ENCODE measurements around the gene STX3. TPM values are rescaled to one million over a fixed set of nuclear protein-coding genes. Genes with fewer than 3 reads are reported as not detected.
"Not testable (repeated sequence)": the region's sequence is repeated elsewhere in the genome, so short reads cannot be mapped to it uniquely, and the experiment has no call there.

The STX3 gene
- total RNA-seq, 4 donors from 2014 or later: 8.9 to 36.6 (median 26.3) TPM

DNA sequence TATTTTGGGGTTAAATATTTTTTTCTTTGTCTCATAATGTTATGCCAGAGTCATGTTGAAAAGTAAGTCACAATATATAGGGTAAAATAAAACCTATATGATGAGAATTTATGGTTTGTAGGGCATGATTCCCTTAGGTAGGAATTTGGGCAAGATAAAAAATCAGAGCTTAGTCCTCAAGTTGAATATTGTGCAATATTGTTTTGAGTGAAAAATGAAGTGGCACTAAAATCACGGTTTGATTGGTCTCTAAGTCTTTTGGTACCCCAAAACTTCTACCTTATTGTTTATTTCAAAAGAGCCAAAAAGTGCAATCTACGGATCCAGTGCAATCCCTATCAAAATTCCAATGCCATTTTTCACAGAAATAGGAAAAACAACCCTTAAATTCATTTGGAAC, 57.0 kb downstream of the STX3 start:
- Histone ChIP-seq H3K27ac (no peak overlapping the region), H3K27me3 (no peaks in the 10 kb centered on the region), H3K36me3 (no peaks in the 10 kb centered on the region), H3K4me1 (no peaks in the 10 kb centered on the region), H3K9me3 (no peaks in the 10 kb centered on the region), H3K4me3 (no peak overlapping the region)
- intact Hi-C loops (cut with DNase I; ENCODE audit: low total_unique reads): no loop called here
- no peak for DNase-seq
- no peak for TF ChIP-seq POLR2A (IDR thresholded peaks at IDR 0.05)
- TF ChIP-seq, protein P1, sequence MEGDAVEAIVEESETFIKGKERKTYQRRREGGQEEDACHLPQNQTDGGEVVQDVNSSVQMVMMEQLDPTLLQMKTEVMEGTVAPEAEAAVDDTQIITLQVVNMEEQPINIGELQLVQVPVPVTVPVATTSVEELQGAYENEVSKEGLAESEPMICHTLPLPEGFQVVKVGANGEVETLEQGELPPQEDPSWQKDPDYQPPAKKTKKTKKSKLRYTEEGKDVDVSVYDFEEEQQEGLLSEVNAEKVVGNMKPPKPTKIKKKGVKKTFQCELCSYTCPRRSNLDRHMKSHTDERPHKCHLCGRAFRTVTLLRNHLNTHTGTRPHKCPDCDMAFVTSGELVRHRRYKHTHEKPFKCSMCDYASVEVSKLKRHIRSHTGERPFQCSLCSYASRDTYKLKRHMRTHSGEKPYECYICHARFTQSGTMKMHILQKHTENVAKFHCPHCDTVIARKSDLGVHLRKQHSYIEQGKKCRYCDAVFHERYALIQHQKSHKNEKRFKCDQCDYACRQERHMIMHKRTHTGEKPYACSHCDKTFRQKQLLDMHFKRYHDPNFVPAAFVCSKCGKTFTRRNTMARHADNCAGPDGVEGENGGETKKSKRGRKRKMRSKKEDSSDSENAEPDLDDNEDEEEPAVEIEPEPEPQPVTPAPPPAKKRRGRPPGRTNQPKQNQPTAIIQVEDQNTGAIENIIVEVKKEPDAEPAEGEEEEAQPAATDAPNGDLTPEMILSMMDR (IDR thresholded peaks at IDR 0.05): no peak

DNA sequence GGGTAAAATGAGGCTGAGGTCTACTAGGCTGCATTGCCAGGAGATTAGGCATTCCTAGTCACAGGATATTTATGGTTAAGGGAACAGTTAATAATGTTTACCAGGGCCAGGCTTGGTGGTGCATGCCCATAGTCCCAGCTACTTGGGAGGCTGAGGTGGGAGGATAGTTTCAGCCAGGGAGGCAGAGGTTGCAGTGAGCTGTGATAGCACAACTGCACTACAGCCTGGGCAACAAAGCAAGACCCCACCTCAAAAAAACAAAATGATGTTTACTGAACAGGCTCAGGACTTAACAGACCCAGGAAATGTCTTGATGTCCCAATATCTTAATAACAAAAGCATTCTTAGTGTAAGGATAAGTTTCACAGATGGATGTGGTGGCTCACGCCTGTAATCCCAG, 58.2 kb downstream of the STX3 start:
- Histone ChIP-seq H3K4me1 (no peaks in the 10 kb centered on the region), H3K27me3 (no peaks in the 10 kb centered on the region)
- intact Hi-C loops (cut with DNase I; ENCODE audit: low total_unique reads): no loop called here

DNA sequence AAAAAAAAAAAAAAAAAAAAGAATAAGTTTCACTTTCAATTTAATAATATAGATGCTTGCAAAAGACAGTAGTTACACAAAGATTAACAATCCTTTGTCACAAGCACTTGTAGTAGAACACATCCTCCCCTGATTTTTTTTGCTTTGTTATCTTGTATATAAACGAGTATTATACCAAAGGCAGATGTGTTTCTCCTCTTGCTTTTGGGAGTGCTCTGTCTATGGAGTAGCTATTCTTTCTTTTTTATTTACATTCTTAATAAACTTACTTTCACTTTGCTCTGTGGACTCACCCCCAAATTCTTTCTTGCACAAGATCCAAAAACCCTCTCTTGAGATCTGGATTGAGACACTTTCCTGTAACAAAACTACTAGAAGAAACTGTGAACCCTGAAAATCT, 58.8 kb downstream of the STX3 start:
- no peak for DNase-seq
- Histone ChIP-seq H3K4me1 (no peaks in the 10 kb centered on the region), H3K36me3 (no peaks in the 10 kb centered on the region), H3K27ac (no peak overlapping the region), H3K4me3 (no peak overlapping the region), H3K27me3 (no peaks in the 10 kb centered on the region), H3K9me3 (no peaks in the 10 kb centered on the region)
- intact Hi-C loops (cut with DNase I; ENCODE audit: low total_unique reads): no loop called here
- TF ChIP-seq POLR2A (IDR thresholded peaks at IDR 0.05): no peak
- TF ChIP-seq, protein P1 (IDR thresholded peaks at IDR 0.05): no peak

More for the DNA sequence above, 58.2 kb downstream of the STX3 start:
- Histone ChIP-seq H3K36me3 (no peaks in the 10 kb centered on the region), H3K9me3 (no peaks in the 10 kb centered on the region), H3K27ac (no peak overlapping the region), H3K4me3 (no peak overlapping the region)
- TF ChIP-seq, protein P1 (IDR thresholded peaks at IDR 0.05): no peak
- TF ChIP-seq POLR2A (IDR thresholded peaks at IDR 0.05): no peak
- DNase-seq: no peak

DNA sequence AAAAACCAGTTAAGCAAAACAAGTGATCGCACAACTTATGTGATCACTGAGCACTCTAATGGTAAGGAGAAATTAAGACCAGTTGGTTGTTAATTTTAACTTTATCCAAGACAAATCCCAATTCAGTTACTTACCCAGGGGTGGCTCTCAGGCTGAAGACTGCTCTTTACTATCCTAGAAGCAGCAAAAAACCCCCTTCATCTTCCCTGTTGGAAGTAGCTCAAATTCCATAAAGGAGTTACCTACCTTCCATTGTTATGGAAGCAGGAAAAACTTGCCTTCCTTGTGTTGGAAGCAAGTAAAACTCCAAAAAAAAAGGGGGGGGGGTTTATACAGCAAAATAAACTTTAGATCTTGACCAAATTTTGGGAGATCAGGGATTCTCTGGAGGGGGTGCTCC, 60.6 kb downstream of the STX3 start:
- DNase-seq: no peak
- Histone ChIP-seq H3K27me3 (no peaks in the 10 kb centered on the region), H3K9me3 (no peaks in the 10 kb centered on the region), H3K36me3 (no peaks in the 10 kb centered on the region), H3K27ac (no peak overlapping the region), H3K4me3 (no peak overlapping the region), H3K4me1 (no peaks in the 10 kb centered on the region)
- TF ChIP-seq, protein P1 (IDR thresholded peaks at IDR 0.05): no peak
- no peak for TF ChIP-seq POLR2A (IDR thresholded peaks at IDR 0.05)
- intact Hi-C loops (cut with DNase I; ENCODE audit: low total_unique reads): no loop called here

DNA sequence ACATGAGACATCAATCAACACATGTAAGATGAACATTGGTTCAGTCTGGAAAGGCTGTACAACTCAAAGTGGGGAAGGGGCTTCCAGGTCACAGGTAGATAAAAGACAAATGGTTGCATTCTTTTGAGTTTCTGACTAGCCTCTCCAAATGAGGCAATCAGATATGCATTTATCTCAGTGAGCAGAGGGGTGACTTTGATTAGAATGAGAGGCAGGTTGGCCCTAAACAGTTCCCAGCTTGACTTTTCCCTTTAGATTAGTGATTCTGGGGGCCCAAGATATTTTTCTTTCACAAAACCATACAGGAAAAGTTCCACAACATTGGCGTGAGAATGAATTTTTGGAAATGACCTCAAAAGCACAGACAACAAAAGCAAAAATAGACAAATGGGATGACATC, 61.3 kb downstream of the STX3 start:
- DNase-seq; H3K27ac ChIP-seq; intact Hi-C loops (cut with DNase I; ENCODE audit: low total_unique reads): not testable (repeated sequence)

DNA sequence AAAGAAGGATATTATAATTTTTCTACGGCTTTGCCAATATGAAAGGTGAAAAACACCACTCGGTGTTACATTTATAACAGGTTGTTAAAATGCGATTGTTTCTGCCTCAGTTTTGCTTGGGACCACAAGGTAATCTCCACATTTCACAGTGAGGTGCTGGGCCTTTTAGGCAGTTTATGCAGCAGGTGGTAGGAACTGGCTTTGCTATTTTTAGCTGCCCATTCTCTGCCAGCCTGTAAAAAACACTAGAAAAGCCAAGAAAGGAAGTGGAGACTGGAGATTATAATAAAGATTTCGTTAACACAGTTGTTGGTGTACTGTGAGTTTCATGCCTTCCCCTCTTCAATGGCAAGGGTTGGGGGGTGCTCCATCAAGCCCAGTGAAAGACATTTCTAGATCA, 63.4 kb downstream of the STX3 start:
- TF ChIP-seq, protein P1 (IDR thresholded peaks at IDR 0.05): no peak
- no peak for TF ChIP-seq POLR2A (IDR thresholded peaks at IDR 0.05)

More for the DNA sequence above, 61.3 kb downstream of the STX3 start:
- not testable (repeated sequence) for H3K27me3 ChIP-seq, H3K36me3 ChIP-seq, H3K4me1 ChIP-seq, H3K9me3 ChIP-seq, H3K4me3 ChIP-seq

More for the DNA sequence above, 63.4 kb downstream of the STX3 start:
- DNase-seq: no peak
- Histone ChIP-seq H3K4me1 (no peaks in the 10 kb centered on the region), H3K9me3 (no peaks in the 10 kb centered on the region), H3K27me3 (no peaks in the 10 kb centered on the region), H3K4me3 (no peak overlapping the region), H3K36me3 (no peaks in the 10 kb centered on the region), H3K27ac (no peak overlapping the region)
- intact Hi-C loops (cut with DNase I; ENCODE audit: low total_unique reads): no loop called here
